ENCODE measurements around the gene RGP1.

- no peak for TF ChIP-seq POLR2AphosphoS5 (IDR thresholded peaks at IDR 0.05)
- no peak for TF ChIP-seq CTCF (IDR thresholded peaks at IDR 0.05)
- TF ChIP-seq POLR2A (IDR thresholded peaks at IDR 0.05) = no peak
Observed at GRCh38 chr9:35798658-35799374, 49.7 kb downstream of the RGP1 start.

Data from prostate gland (tissue), 2 donors.